Natural killer cell (primary cell): ENCODE results near the gene TNFRSF12A. TPM values are rescaled to one million over a fixed set of nuclear protein-coding genes. Genes with fewer than 3 reads are reported as not detected.

ENCODE experiments used
- ATAC-seq, 3 donors: fragments of 150-1000 bp in 2 of 3; fragments of 200-7000 bp in 1 of 3; cut with Tn5 transposase; 1 replicate in 1 of 3; 2 replicates in 2 of 3; pipeline ENCODE4 v1.10.0; 2021; ENCODE audit warnings: mild to moderate bottlenecking in 2 of 3, moderate library complexity in 2 of 3
- DNase-seq, 2 donors: peaks; one replicate each; pipeline versions ENCODE4 v3.0.0 to v3.0.0-alpha.2; 2013 to 2021; ENCODE audit warnings: mixed read lengths in 1 of 2
- H3K27ac ChIP-seq: one replicate; pipeline ENCODE4 v1.5.1; 2013; ENCODE audit warnings: mild to moderate bottlenecking, low read length
- H3K27me3 ChIP-seq: one replicate; pipeline ENCODE4 v1.6.1; 2013; ENCODE audit warnings: low read length; ENCODE audit not compliant: control insufficient read depth, insufficient read depth
- H3K36me3 ChIP-seq: one replicate; pipeline ENCODE4 v1.6.1; 2013; ENCODE audit warnings: low read length; ENCODE audit not compliant: control insufficient read depth, insufficient read depth
- H3K4me1 ChIP-seq: one replicate; pipeline ENCODE4 v1.6.1; 2013; ENCODE audit warnings: low read length; ENCODE audit not compliant: control insufficient read depth, insufficient read depth
- H3K4me3 ChIP-seq: one replicate; pipeline ENCODE4 v1.5.1; 2013; ENCODE audit warnings: low read length
- H3K9me3 ChIP-seq: one replicate; pipeline ENCODE4 v1.6.1; 2013; ENCODE audit warnings: low read length; ENCODE audit not compliant: control insufficient read depth, insufficient read depth
- H3K27ac Mint-ChIP-seq, 2 donors: one replicate each; pipeline ENCODE4 v1.8.0; 2022; ENCODE audit warnings: mild to moderate bottlenecking in 2 of 2, mixed read lengths in 2 of 2, moderate library complexity in 1 of 2
- H3K27me3 Mint-ChIP-seq, 2 donors: one replicate each; pipeline ENCODE4 v1.8.0; 2022; ENCODE audit warnings: low read depth in 2 of 2, mixed read lengths in 2 of 2
- H3K36me3 Mint-ChIP-seq: one replicate; pipeline ENCODE4 v1.8.0; 2022; ENCODE audit warnings: mixed read lengths
- H3K4me1 Mint-ChIP-seq, 2 donors: one replicate each; pipeline ENCODE4 v1.8.0; 2022; ENCODE audit warnings: mixed read lengths in 2 of 2
- H3K4me3 Mint-ChIP-seq: one replicate; pipeline ENCODE4 v1.8.0; 2022; ENCODE audit warnings: mild to moderate bottlenecking, moderate library complexity, mixed read lengths
- H3K9me3 Mint-ChIP-seq, 2 donors: one replicate each; pipeline ENCODE4 v1.8.0; 2022; ENCODE audit warnings: mixed read lengths in 2 of 2
- WGBS: methylation state at CpG from one replicate; pipeline ENCODE4 v1.1.7; 2013; ENCODE audit warnings: missing lambda C conversion rate; ENCODE audit not compliant: insufficient coverage; 5-methylcytosine and 5-hydroxymethylcytosine counted together
- intact Hi-C: fragments of 100-400 bp; cut with micrococcal nuclease; formaldehyde crosslinking; loops from one replicate; pipeline ENCODE4 v1.14.2; 2022
- total RNA-seq, 4 donors: library from RNA; stranded (reverse); fragments of 120-200 nt in 1 of 4; gene quantifications; one replicate each; pipeline versions ENCODE4 v1.2.3 to v1.2.4, GENCODE V29; 2013 to 2022
- TF ChIP-seq, protein P1 (sequence below): fragments of 200-600 bp; IDR thresholded peaks from one replicate; pipeline ENCODE4 v1.8.0; 2022; ENCODE audit warnings: antibody characterized with exemption

TNFRSF12A gene
- total RNA-seq, 3 donors from 2014 or later (not counting 1 experiment from before 2014, with no cell fraction given), result 2.4 to 3.7 (median 3.1) TPM

DNA sequence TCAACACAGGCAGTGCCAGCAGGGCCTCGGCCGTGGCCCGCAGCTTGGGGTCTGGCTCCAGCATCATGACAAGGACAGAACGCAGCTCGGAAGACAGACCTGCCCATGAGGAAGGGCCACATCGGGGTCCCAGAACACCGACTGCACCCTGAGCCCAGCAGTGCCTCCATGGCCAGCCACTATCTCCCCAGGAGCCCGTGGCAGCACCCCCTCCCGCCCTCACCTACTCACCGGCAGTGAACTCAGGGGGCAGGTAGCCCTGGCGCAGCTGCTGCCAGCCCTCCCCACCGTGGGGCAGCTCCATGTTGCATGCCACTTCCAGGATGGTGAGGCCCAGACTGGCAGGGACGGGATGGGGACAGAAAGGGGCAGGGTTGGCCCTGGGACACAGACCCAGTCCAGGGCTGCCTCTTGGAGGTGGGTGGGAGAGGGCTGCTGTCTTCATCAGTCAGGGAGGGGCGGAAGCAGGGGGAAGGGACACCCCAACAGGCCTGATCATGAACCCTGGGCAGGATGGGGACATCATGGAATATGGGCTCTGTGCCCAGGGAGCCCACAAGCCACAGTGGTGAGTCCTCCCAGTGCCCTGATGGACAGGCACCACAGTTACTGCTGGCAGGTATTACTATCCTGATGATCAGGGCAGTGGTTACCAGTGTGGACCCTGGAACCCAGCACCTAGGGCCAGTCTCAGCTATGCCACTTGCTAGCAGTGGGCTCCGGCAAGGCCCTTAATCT, 45.7 kb upstream of the TNFRSF12A start:
- Histone ChIP-seq H3K4me1 (peaks cover 17% of the 10 kb centered on the region), H3K4me3 (no peak overlapping the region), H3K9me3 (no peaks in the 10 kb centered on the region), H3K36me3 (no peaks in the 10 kb centered on the region), H3K27ac (no peak overlapping the region), H3K27me3 (no peaks in the 10 kb centered on the region)
- H3K36me3 Mint-ChIP-seq, result no peaks in the 10 kb centered on the region
- ATAC-seq, result no peak
- WGBS, result 95% methylated on average over 15 of the region's 15 CpGs
- H3K4me3 Mint-ChIP-seq, result no peak overlapping the region
- no peaks in the 10 kb centered on the region for H3K27me3 Mint-ChIP-seq
- no peak overlapping the region for H3K27ac Mint-ChIP-seq
- peaks cover 0 to 8% of the 10 kb centered on the region in 2 donors for H3K4me1 Mint-ChIP-seq
- no peak for DNase-seq
- intact Hi-C loops, result no loop called here
- TF ChIP-seq, protein P1, sequence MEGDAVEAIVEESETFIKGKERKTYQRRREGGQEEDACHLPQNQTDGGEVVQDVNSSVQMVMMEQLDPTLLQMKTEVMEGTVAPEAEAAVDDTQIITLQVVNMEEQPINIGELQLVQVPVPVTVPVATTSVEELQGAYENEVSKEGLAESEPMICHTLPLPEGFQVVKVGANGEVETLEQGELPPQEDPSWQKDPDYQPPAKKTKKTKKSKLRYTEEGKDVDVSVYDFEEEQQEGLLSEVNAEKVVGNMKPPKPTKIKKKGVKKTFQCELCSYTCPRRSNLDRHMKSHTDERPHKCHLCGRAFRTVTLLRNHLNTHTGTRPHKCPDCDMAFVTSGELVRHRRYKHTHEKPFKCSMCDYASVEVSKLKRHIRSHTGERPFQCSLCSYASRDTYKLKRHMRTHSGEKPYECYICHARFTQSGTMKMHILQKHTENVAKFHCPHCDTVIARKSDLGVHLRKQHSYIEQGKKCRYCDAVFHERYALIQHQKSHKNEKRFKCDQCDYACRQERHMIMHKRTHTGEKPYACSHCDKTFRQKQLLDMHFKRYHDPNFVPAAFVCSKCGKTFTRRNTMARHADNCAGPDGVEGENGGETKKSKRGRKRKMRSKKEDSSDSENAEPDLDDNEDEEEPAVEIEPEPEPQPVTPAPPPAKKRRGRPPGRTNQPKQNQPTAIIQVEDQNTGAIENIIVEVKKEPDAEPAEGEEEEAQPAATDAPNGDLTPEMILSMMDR, result no peak
- no peaks in the 10 kb centered on the region for H3K9me3 Mint-ChIP-seq

DNA sequence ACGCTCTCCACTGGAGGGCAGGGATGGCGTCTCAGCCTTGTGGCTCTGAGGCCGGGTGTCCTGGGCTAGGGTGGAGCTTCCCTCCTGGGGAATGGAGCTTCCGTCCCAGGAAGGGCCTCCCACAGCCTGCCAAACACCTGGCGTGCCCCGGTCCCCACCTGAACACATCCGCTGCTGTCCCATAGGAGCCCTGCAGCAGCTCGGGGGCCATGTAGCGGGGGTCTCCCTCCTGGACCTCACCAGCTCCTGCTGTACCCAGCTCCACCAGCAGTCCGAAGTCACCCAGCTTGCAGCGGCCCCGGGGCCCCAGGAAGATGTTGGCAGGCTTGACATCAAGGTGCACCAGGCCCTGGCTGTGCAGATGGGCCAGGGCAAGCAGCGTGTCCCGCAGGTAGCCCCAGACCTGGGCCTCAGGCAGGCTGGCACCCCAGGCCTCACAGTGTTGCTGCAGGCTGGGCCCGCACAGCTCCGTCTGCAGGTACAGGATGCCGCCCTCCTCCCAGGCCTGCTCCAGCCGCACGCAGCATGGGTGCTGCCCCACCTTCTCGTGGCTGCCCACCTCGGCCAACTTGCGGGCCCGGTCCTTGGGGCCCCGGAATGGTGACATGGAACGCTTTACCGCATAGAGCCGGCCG, 44.9 kb upstream of the TNFRSF12A start:
- WGBS, result 98% methylated on average over 28 of the region's 28 CpGs
- H3K36me3 Mint-ChIP-seq, result no peaks in the 10 kb centered on the region
- no peaks in the 10 kb centered on the region for H3K9me3 Mint-ChIP-seq

DNA sequence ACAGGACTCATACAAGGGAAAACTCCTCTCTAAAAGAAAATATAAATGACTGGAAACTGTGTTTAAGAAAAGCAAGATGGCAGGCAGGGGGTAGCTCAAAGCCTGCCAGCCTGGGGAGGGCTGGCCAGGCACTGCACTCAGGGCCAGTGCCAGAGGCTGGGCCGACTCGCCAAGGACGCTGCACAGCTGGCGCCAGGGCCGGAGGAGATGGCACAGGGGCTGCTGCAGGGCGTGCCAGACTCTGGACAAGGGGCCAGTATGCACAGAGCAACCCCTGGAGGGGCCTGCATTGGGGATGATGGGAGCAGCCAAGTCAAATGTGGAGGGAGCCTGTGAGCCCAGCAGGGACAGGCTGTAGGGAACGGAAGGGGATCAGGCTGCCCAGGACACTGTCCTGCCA, 44.0 kb upstream of the TNFRSF12A start:
- TF ChIP-seq, protein P1, result no peak
- no peak overlapping the region for H3K27ac Mint-ChIP-seq
- intact Hi-C loops, result no loop called here
- H3K36me3 ChIP-seq, result no peaks in the 10 kb centered on the region
- no peaks in the 10 kb centered on the region for H3K9me3 Mint-ChIP-seq
- H3K36me3 Mint-ChIP-seq, result no peaks in the 10 kb centered on the region
- H3K27me3 Mint-ChIP-seq, result no peaks in the 10 kb centered on the region
- H3K4me1 ChIP-seq, result peaks cover 12% of the 10 kb centered on the region
- no peak overlapping the region for H3K27ac ChIP-seq
- no peak overlapping the region for H3K4me3 ChIP-seq
- H3K9me3 ChIP-seq, result no peaks in the 10 kb centered on the region
- no peaks in the 10 kb centered on the region for H3K27me3 ChIP-seq
- ATAC-seq (no peak), DNase-seq (no peak)
- peaks cover 0 to 7% of the 10 kb centered on the region in 2 donors for H3K4me1 Mint-ChIP-seq
- WGBS, result 97% methylated on average over 7 of the region's 7 CpGs
- H3K4me3 Mint-ChIP-seq, result no peak overlapping the region

More for the DNA sequence above, 44.9 kb upstream of the TNFRSF12A start:
- intact Hi-C loops, result no loop called here
- Mint-ChIP-seq H3K27ac (no peak overlapping the region), H3K27me3 (no peaks in the 10 kb centered on the region), H3K4me1 (peaks cover 0 to 4% of the 10 kb centered on the region in 2 donors), H3K4me3 (no peak overlapping the region)
- ATAC-seq, result no peak
- no peaks in the 10 kb centered on the region for H3K9me3 ChIP-seq
- no peak overlapping the region for H3K27ac ChIP-seq
- TF ChIP-seq, protein P1, result no peak
- H3K36me3 ChIP-seq, result no peaks in the 10 kb centered on the region
- no peaks in the 10 kb centered on the region for H3K27me3 ChIP-seq
- no peak for DNase-seq
- H3K4me1 ChIP-seq, result peaks cover 14% of the 10 kb centered on the region
- H3K4me3 ChIP-seq, result no peak overlapping the region
